HG02840 (cell line): ENCODE measurements around the gene PLXNC1.

Experiments
- ATAC-seq: cut with Tn5 transposase; IDR thresholded peaks from one replicate; pipeline ENCODE4 v1.9.1; 2021; ENCODE audit warnings: mild to moderate bottlenecking, moderate library complexity, moderate number of reproducible peaks; ENCODE audit not compliant: unreplicated experiment, low FRiP score

The PLXNC1 gene

DNA sequence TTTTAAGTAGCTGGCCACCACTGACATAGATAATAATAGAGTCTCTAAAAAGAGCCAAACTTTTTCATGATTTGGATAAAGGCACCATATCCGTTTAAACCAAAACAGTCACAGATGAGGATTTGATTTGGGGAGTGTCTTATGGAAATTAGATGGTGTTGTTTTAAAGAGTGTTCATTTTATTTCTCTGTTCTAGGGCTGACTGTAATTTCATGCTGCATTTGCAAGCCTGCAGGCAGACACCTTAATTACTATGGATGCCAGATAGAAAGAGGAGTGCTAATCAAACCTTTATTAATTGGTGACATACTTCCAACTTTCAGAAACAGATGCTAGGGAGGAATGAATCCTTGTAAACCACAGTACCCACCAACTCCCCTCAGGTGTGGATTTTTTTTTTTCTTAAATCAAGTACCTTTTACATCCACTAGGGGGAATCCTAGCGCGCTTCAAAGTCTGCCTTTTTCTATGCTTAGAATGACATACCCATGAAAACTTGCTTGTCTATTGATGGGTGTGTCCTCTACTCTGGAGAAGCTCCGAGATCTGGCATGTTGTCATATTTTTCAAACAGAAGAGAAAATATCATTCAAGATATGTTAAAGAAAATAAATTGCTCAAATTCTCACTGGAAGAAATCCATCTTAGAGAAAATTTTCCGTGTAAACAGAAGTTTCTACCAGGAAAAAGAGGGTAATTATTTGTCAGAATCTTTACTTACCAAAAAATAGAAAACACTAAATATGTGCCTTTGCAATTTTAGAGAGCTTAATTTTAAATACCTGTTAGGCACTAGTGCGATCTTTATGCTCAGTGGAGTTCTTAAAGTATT, 14.2 kb upstream of the PLXNC1 start:
- ATAC-seq, result no peak

DNA sequence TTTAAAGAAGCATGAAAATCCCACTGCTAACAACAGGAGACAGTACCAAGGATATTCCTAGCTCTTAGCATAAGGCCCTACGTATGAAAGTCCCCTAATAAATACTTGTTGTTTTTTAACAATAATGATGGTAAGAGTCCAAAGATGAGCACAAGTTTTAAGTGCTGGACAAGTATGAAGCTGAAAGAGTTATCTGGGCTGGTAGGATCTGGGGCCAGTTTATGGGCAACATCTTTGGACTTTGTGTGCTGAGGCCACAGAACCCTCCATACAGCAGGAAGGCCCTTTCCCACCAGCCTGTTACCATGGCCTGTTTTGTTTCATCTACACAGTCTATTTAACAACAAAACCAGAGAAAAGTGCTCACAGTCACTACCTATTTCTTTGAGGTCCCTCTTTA, 12.5 kb upstream of the PLXNC1 start:
- no peak for ATAC-seq

DNA sequence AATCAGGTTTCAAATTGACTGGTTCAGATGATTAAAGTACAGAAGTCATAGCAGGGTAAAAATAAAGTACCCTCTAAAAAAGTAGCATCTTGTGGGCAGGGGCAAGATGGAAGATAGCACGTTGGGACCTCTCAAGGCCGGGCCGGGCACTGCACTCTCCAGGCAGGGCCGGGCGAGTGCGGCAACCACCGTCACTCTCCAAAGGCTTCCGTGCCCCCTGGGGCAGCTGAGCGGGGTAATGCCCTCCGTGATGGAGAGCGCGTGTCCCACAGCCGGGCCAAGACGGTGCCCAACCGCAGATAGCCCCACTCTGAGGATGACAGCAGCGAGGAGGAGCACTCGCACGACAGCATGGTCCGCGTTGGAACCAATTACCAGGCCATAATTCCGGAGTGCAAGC, 8.6 kb upstream of the PLXNC1 start:
- ATAC-seq, result no peak

DNA sequence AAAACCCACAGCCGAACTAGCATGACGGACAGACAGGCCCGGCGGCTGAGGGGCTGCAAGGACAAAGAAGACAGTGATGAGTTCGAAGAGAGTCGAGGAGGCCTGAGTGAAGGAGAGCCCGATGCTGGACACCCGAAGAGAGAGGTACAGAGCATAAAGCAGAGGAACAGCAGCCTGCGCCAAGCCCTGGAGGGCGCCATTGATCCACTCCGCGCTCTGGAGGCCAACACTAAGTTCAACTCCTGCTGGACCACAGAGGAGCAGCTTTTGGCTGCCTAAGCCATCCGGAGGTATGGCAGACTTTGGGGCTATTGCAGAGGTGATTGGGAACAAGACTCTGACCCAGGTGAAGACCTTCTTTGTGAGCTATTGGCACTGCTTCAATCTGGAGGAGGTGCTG, 7.8 kb upstream of the PLXNC1 start:
- no peak for ATAC-seq

DNA sequence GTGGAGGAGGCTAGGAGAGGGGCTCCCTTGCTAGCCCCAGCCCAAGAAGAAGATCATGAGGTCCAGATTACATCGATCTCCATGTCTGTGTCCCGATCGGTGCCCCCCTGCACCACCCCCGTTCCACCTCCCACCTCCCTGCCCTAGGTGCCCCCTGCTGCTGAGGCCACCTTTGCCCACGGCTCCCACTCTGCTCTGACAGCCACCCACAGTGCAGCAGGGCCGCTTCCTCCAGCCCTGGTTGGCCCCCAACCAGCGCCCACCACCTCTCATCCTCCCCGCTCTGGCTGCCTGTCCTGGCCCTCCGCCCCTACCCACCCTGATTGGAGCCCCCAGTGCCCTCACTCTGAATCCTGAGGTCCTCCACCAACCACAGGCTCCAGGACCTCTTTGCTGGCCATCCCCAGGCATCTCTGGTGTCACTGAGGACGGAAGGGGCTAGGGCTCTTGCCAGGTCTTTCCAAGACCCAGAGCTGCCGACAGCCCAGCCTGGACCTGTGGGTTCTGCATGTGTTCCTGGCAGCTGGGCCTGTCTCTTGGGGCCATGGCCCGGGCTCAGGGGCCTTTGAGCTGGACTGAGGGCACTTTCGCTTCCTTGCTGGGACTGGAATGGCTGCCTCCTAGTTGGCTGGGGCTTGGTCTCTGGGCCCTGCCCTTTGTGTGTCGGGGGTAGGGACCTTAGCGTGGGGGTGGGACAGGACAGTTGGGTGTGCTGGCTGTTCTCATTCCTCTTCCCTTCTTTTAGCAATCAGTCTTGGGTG, 7.2 kb upstream of the PLXNC1 start:
- ATAC-seq, result no peak

DNA sequence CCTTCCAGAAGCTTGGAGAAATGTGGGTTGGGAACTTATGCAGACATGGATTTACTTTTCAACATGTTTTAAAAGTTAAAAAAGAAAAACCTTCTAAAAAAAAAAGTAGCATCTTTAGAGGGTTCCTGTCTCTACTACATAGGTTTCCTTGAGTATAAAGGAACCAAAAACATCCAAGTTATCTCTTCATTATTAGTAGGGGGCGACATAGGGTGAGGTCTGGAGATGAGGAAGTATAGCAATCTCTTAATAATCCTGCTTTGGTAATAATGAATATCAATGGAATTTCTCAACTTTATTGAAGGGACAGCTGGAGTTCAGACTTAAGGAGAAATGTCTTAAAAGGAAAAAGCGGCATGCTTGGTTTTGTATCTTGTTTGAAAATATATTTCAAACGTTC, 6.5 kb upstream of the PLXNC1 start:
- ATAC-seq, result no peak

DNA sequence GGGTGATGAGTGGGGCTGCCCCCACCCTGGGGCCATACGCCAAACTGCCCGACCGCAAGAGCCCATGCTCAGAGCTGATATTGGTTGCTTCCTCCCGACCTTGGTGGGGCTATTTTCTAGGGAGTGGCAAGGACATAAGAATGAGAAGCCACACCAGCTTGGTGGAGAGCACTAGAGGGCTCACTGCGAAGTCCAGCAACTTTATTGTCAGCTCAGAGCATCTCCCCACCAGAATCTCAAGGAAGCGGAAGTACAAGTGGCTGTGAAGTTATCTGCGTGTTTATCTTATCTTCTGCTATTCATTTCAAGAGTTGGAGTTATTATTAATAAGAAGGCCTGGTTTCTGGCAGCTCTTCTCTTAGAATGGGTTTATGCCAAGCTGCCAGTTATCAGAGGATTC, 4.9 kb upstream of the PLXNC1 start:
- ATAC-seq, result no peak

DNA sequence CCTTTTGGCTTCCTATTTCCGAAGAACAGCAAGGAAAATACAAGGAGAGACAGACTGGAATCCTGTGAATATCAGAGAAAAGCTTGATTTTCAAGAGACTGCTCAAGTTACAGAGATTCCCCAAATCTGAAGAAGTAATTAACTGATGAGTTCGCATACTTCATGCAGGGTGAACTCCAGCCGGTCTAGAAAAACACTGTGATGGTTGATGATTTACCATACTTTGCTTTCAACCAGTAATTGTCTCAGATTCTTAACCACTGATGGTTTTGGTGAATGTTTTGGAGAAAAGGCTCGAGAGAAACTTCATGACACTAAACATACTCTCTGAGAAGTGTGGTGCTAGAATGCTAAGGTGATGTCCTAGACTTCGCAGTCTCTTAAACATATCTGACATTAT, 4.4 kb upstream of the PLXNC1 start:
- no peak for ATAC-seq

DNA sequence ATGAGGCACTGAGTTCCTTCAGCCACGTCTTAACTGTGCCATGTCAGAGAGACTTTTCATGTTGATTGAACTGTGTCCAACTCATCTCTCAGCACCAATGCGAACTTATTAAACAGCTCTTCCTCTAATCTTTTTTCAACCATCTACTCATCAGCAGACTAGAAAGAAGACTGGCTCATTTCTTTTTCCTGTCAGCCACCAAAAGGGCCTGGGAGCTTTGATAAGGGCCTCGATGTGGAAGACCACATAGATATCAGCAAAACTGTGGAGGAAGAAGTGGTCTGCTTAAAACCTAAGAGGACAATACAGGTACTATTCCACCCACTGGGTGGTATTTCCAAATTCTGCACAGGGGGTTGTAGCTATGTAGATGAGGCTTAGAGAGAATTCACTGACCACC, 3.6 kb upstream of the PLXNC1 start:
- no peak for ATAC-seq

DNA sequence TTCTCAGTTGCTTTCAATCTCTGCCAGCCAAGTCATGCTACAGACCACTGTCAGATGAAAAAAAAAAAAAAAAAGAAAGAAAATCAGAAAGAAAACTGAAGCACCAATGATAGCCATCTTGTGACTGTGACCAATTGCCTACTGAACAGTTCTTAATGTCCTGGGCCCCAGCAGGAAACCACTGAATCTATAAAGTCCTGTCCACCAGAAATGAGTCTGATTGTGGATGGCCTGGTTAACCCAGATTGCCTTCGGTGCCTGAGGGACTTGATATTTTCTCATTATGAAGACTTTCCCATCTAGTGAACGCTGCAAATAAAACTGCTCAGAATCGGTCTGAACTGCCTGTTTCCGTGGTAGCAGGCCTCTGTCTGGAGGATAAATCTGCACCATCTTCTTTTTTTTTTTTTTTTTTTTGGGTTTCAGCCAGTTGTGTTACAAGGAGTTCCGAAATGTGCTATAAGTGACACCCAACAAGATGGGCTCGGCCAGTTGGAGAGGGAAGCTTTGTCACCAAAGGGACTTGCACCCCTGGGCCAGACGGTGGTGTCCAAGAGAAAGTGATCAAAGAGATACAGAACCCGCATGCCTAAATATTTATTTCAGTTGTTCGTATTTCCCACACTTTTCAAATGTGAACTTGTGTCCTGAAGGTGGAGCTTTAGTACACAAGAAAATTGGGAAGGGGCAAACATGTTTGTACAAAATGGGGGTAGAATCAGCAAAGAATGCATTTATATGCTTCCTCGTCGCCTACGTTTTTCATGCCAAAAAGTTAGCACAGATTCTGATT, 3.0 kb upstream of the PLXNC1 start:
- no peak for ATAC-seq

DNA sequence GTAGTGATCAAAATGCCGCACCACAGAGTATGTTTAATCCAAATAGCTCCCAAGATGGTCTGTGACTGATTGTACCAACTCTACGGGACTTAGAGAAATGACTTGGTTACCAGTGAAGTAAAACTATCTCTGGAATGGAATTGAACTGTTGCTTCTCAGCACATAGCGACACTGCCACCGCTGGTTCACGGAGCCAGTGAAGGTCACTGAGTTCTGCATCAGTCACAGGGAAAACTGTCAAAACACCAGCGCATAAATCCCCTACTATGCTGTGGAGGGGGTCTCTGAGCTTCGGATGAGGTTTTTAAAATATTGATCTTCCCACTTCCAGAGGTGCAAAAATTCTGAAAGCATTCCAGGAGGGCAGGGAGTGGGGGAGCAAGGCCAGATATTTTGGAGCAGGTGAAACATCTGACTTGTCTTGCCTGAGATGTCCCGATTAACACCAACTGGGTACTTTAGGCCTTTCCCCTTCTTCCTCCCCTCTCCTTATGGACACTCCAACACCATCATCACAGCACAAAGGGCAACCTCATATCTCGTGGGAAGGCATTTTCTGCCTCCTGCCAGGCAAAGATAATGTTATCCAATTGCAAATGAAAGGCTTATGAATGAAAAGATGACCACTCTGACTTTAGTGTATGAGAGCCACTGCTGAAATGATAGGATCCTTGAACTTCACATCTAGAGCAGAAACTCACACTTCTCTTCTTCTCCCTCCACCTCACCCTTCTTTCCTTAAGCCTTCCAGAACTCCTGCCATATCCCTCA, 2.0 kb upstream of the PLXNC1 start:
- ATAC-seq, result no peak

DNA sequence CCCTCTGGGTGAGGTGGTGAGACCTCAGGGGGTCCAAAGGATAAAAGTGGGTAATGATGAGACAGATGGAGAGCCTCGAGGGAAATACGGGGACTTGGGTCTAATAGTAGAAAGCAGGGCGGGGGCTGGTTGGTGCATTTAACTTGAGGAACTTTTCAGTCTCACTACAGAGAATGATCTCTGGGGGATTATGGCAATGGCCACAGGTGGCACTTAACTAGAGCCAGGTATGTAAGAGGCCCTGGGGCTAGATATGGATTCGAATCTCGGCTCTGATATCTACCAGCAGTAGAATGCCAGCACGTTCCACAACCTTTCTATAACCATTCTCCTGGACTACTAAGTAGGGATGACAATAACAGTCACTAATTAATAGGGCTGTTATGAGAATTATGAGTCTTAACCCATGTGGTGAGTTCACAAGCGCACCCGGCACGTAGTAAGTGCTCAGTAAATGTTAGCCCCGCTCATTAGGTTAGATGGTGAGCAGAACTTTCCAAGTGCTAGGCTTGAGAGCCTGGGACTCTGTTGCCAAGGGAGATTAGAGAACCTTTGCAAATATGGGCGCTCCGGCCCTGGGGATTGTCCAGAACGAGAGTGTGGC, 888 bp upstream of the PLXNC1 start:
- no peak for ATAC-seq

DNA sequence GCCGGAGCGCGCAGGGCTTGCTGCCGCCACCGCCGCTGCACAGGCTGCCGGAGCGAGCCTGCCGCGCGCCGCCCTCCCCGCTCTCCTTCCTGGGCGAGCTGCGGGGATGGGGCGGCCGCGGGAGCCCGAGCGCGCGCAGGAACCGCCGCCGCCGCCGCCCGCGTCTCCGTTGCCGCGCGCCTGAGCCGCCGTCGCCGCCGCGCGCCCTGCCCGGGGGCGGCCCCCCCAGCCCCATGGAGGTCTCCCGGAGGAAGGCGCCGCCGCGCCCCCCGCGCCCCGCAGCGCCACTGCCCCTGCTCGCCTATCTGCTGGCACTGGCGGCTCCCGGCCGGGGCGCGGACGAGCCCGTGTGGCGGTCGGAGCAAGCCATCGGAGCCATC, 352 bp downstream of the PLXNC1 start:
- peak; percentile 10 for ATAC-seq

DNA sequence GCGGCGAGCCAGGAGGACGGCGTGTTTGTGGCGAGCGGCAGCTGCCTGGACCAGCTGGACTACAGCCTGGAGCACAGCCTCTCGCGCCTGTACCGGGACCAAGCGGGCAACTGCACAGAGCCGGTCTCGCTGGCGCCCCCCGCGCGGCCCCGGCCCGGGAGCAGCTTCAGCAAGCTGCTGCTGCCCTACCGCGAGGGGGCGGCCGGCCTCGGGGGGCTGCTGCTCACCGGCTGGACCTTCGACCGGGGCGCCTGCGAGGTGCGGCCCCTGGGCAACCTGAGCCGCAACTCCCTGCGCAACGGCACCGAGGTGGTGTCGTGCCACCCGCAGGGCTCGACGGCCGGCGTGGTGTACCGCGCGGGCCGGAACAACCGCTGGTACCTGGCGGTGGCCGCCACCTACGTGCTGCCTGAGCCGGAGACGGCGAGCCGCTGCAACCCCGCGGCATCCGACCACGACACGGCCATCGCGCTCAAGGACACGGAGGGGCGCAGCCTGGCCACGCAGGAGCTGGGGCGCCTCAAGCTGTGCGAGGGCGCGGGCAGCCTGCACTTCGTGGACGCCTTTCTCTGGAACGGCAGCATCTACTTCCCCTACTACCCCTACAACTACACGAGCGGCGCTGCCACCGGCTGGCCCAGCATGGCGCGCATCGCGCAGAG, 873 bp downstream of the PLXNC1 start:
- peak; percentile 28 for ATAC-seq

DNA sequence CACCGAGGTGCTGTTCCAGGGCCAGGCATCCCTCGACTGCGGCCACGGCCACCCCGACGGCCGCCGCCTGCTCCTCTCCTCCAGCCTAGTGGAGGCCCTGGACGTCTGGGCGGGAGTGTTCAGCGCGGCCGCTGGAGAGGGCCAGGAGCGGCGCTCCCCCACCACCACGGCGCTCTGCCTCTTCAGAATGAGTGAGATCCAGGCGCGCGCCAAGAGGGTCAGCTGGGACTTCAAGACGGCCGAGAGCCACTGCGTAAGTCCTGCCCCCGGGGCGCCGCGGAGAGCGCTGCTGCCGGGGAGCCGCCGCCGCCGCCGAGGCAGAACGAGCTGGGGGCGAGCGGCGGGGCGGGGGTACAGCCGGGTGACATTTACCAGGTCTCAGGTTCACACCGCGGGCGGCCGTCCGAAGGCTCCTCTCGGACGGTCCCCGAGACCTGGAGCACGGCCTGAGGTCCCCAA, 1.4 kb downstream of the PLXNC1 start:
- peak; percentile 1 for ATAC-seq

DNA sequence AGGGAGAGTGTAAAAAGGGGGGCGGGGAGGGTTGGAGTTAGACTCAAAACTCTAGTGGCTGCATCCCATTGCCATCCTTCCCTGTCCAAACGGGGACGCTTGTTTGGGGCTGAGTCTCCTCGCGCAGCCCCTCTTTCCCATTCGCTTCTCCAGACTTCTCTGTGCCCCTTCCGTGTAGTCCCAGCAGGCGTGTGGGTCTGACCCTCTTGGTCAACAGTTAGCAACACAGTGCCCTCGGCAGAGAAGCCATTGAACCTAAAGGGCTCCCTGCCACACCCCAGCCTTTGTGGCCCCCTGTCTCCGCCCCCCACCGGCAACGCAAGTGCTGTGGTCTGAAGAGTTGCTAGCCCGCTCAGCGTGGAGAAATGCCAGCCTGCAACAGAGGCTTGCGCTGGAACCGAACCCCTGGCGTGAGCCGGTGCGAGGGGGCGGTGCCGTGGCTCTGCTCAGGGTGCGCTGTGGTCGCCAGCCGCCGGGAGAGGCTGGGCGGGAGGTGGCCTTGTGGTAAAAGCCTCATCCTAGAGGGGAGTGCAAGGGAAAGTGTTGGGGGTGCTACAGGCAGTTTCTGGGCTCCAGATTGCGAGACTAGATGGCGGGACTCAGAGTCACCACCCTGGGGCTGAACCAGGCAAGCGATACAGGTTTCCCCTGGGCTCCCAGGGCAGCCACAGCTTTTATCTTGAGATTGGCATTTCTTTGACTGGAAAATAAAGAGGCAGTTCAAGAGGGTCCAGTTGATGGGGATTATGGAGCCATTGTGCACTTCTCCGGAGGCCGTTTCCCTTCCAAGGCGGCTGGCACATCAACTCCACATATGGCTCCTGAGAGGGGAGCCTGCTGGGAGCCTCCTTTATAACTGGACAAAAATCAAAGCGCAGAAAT, 2.1 kb downstream of the PLXNC1 start:
- ATAC-seq, result no peak

DNA sequence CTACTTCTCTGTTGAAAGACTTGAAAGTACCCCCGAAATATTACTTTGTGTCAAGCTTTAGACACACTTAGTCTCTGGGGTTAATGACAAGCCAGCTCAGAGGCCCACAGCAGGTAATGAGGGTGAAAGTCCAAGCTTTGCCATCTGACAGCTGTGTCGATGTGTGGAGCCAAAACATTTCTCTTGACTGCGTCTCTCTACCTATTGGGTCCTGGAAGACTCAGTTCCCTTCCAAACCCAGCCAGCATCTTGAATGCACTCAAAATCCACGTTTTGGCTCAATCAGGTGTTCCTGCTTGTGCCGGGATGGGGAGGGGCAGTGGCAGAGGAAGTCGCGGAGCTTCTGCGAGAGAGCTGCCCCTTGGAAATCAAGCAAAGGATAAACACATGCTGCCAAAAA, 3.2 kb downstream of the PLXNC1 start:
- no peak for ATAC-seq

DNA sequence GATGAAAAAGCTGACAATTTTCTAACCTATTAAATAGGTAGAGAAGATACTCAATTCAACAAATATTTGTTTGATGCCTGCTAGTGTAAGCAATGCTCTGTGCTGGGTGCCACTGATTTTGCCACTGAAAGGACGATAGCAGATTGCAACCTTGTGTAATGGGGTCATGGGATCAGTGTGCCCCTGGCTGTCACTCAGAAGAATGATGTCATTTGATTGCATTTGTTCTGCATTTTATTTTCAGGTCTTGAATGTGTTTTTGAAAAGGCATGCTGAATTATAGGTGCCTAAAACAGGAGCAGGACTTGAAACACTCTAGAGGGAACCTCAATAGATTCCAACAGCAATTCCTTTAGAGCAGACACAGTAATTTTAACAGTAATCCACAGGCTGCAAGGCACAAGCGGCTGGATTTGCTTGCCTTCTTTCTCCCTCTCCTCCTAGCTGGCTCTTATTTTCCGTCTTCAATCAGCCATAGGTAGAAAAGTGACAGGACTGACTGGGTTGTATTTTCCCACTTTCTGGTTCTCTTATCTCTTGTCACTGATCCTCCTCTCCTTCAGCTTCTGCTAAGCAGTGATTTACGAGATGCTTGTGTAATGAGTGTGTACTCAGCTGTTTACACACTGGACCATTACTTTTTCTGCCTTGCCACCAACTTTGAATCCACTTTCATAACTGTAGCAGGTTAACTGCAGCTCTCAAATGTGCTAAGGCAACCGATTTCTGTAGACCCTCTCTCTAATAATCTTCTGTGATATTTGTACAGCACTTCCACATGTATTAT, 4.1 kb downstream of the PLXNC1 start:
- no peak for ATAC-seq
